ENCODE results near the gene ATP2B3. TPM values are rescaled to one million over a fixed set of nuclear protein-coding genes. Genes with fewer than 3 reads are reported as not detected.

Gene ATP2B3
- total RNA-seq, 2 experiments from 2014 or later: 0.05 TPM; not detected in 1

- peaks cover 20% of the 10 kb centered on the region for H3K27me3 Mint-ChIP-seq
- no peak for DNase-seq
- H3K4me3 Mint-ChIP-seq: no peak overlapping the region
- CTCF ChIA-PET: interaction anchor here (1.6 kb wide), 1 partner anchor 13 kb away, joined by 3 read pairs; no protein-coding TSS in a partner anchor
- H3K9me3 Mint-ChIP-seq: no peaks in the 10 kb centered on the region
- H3K4me1 Mint-ChIP-seq: peaks cover 4% of the 10 kb centered on the region
- POLR2A ChIA-PET: no interaction called here
- H3K36me3 Mint-ChIP-seq (ENCODE audit: low read depth): no peaks in the 10 kb centered on the region
- peak overlapping the region; percentile 9 for H3K27ac Mint-ChIP-seq
These were observed 748 bp downstream of the ATP2B3 start for GRCh38 chrX:153517946-153518834.

- Mint-ChIP-seq H3K36me3 (ENCODE audit: low read depth) (no peaks in the 10 kb centered on the region), H3K27ac (no peak overlapping the region), H3K4me3 (no peak overlapping the region), H3K9me3 (no peaks in the 10 kb centered on the region), H3K4me1 (peaks cover 4% of the 10 kb centered on the region), H3K27me3 (peaks cover 20% of the 10 kb centered on the region)
- ChIA-PET CTCF (no interaction called here), POLR2A (no interaction called here)
- DNase-seq: no peak
These were observed 2.3 kb downstream of the ATP2B3 start for GRCh38 chrX:153519569-153520286.

GRCh38 chrX:153520287-153520917 is 3.0 kb downstream of the ATP2B3 start:
- ChIA-PET CTCF (interaction anchor here (1.6 kb wide), 1 partner anchor 148 kb away, joined by 3 read pairs; no protein-coding TSS in a partner anchor), POLR2A (no interaction called here)
- no peak overlapping the region for H3K4me3 Mint-ChIP-seq
- no peaks in the 10 kb centered on the region for H3K9me3 Mint-ChIP-seq
- no peak for DNase-seq
- peaks cover 4% of the 10 kb centered on the region for H3K4me1 Mint-ChIP-seq
- H3K36me3 Mint-ChIP-seq (ENCODE audit: low read depth): no peaks in the 10 kb centered on the region
- H3K27me3 Mint-ChIP-seq: peaks cover 20% of the 10 kb centered on the region
- H3K27ac Mint-ChIP-seq: no peak overlapping the region

GRCh38 chrX:153521034-153521433 is 3.6 kb downstream of the ATP2B3 start:
- Mint-ChIP-seq H3K9me3 (no peaks in the 10 kb centered on the region), H3K4me3 (no peak overlapping the region), H3K4me1 (peaks cover 3% of the 10 kb centered on the region), H3K36me3 (ENCODE audit: low read depth) (no peaks in the 10 kb centered on the region), H3K27me3 (peaks cover 16% of the 10 kb centered on the region), H3K27ac (no peak overlapping the region)
- CTCF ChIA-PET: interaction anchor here (1.6 kb wide), 1 partner anchor 147 kb away, joined by 3 read pairs; no protein-coding TSS in a partner anchor
- no peak for DNase-seq
- POLR2A ChIA-PET: no interaction called here

- POLR2A ChIA-PET: no interaction called here
- no peak for DNase-seq
- no peaks in the 10 kb centered on the region for H3K9me3 Mint-ChIP-seq
- CTCF ChIA-PET: no interaction called here
- H3K4me1 Mint-ChIP-seq: peaks cover 2% of the 10 kb centered on the region
- peaks cover 10% of the 10 kb centered on the region for H3K27me3 Mint-ChIP-seq
- no peak overlapping the region for H3K27ac Mint-ChIP-seq
- H3K4me3 Mint-ChIP-seq: no peak overlapping the region
- no peaks in the 10 kb centered on the region for H3K36me3 Mint-ChIP-seq (ENCODE audit: low read depth)
These were observed 4.8 kb downstream of the ATP2B3 start for GRCh38 chrX:153522259-153522658.

- no peak overlapping the region for H3K4me3 Mint-ChIP-seq
- H3K27ac Mint-ChIP-seq: no peak overlapping the region
- no peaks in the 10 kb centered on the region for H3K36me3 Mint-ChIP-seq (ENCODE audit: low read depth)
- CTCF ChIA-PET: interaction anchor here (1.2 kb wide), 1 partner anchor 16 kb away, joined by 3 read pairs; no protein-coding TSS in a partner anchor
- no peak for DNase-seq
- POLR2A ChIA-PET: no interaction called here
- no peaks in the 10 kb centered on the region for H3K9me3 Mint-ChIP-seq
- H3K4me1 Mint-ChIP-seq: peaks cover 2% of the 10 kb centered on the region
- H3K27me3 Mint-ChIP-seq: peaks cover 8% of the 10 kb centered on the region
These were observed 5.8 kb downstream of the ATP2B3 start for GRCh38 chrX:153523269-153523668.

- no peaks in the 10 kb centered on the region for H3K9me3 Mint-ChIP-seq
- ChIA-PET POLR2A (no interaction called here), CTCF (interaction anchor here (0.9 to 1.2 kb wide), 2 partner anchors 15 to 17 kb away, joined by 3 read pairs; no protein-coding TSS in a partner anchor)
- DNase-seq: no peak
- no peak overlapping the region for H3K27ac Mint-ChIP-seq
- peaks cover under 1% of the 10 kb centered on the region for H3K27me3 Mint-ChIP-seq
- no peak overlapping the region for H3K4me3 Mint-ChIP-seq
- no peaks in the 10 kb centered on the region for H3K36me3 Mint-ChIP-seq (ENCODE audit: low read depth)
- H3K4me1 Mint-ChIP-seq: peaks cover 2% of the 10 kb centered on the region
These were observed 6.8 kb downstream of the ATP2B3 start for GRCh38 chrX:153524234-153524633.

GRCh38 chrX:153525451-153525850 is 8.0 kb downstream of the ATP2B3 start:
- ChIA-PET POLR2A (no interaction called here), CTCF (interaction anchor here (2.5 kb wide), 1 partner anchor 14 kb away, joined by 7 read pairs; no protein-coding TSS in a partner anchor)
- Mint-ChIP-seq H3K4me3 (no peak overlapping the region), H3K27me3 (no peaks in the 10 kb centered on the region), H3K9me3 (no peaks in the 10 kb centered on the region), H3K4me1 (no peaks in the 10 kb centered on the region), H3K27ac (no peak overlapping the region), H3K36me3 (ENCODE audit: low read depth) (no peaks in the 10 kb centered on the region)
- DNase-seq: no peak

GRCh38 chrX:153526042-153526441 is 8.6 kb downstream of the ATP2B3 start:
- Mint-ChIP-seq H3K9me3 (no peaks in the 10 kb centered on the region), H3K4me3 (no peak overlapping the region)

GRCh38 chrX:153526801-153527200 is 9.4 kb downstream of the ATP2B3 start:
- CTCF ChIA-PET: interaction anchor here (1.5 to 2.5 kb wide), 2 partner anchors 12 to 18 kb away, joined by 3 to 7 read pairs; no protein-coding TSS in a partner anchor
- H3K27me3 Mint-ChIP-seq: no peaks in the 10 kb centered on the region
- H3K4me1 Mint-ChIP-seq: no peaks in the 10 kb centered on the region
- no peak for DNase-seq
- no peaks in the 10 kb centered on the region for H3K36me3 Mint-ChIP-seq (ENCODE audit: low read depth)
- POLR2A ChIA-PET: no interaction called here
- no peak overlapping the region for H3K27ac Mint-ChIP-seq
- no peaks in the 10 kb centered on the region for H3K9me3 Mint-ChIP-seq
- no peak overlapping the region for H3K4me3 Mint-ChIP-seq

More at GRCh38 chrX:153526042-153526441, 8.6 kb downstream of the ATP2B3 start:
- no peaks in the 10 kb centered on the region for H3K4me1 Mint-ChIP-seq
- H3K27ac Mint-ChIP-seq: no peak overlapping the region
- ChIA-PET CTCF (interaction anchor here (2.5 kb wide), 1 partner anchor 13 kb away, joined by 7 read pairs; no protein-coding TSS in a partner anchor), POLR2A (no interaction called here)
- no peak for DNase-seq
- H3K36me3 Mint-ChIP-seq (ENCODE audit: low read depth): no peaks in the 10 kb centered on the region
- H3K27me3 Mint-ChIP-seq: no peaks in the 10 kb centered on the region

GRCh38 chrX:153527208-153527607 is 9.8 kb downstream of the ATP2B3 start:
- H3K27ac Mint-ChIP-seq: no peak overlapping the region
- no peak overlapping the region for H3K4me3 Mint-ChIP-seq
- no peaks in the 10 kb centered on the region for H3K27me3 Mint-ChIP-seq
- ChIA-PET CTCF (interaction anchor here (1.5 to 1.6 kb wide), 2 partner anchors 12 to 19 kb away, joined by 3 to 5 read pairs; no protein-coding TSS in a partner anchor), POLR2A (no interaction called here)
- no peaks in the 10 kb centered on the region for H3K36me3 Mint-ChIP-seq (ENCODE audit: low read depth)
- DNase-seq: no peak
- no peaks in the 10 kb centered on the region for H3K9me3 Mint-ChIP-seq
- H3K4me1 Mint-ChIP-seq: no peaks in the 10 kb centered on the region

- Mint-ChIP-seq H3K4me3 (no peak overlapping the region), H3K9me3 (no peaks in the 10 kb centered on the region), H3K4me1 (no peaks in the 10 kb centered on the region), H3K27ac (no peak overlapping the region), H3K27me3 (no peaks in the 10 kb centered on the region), H3K36me3 (ENCODE audit: low read depth) (no peaks in the 10 kb centered on the region)
- ChIA-PET CTCF (interaction anchor here (1.2 to 1.7 kb wide), 2 partner anchors 9 to 24 kb away, joined by 4 read pairs; no protein-coding TSS in a partner anchor), POLR2A (no interaction called here)
- DNase-seq: no peak
These were observed 13.1 kb downstream of the ATP2B3 start for GRCh38 chrX:153530411-153531129.
